Glomerular visceral epithelial cell (primary cell): ENCODE data around the gene PDZD8.
"Not testable (repeated sequence)": the region's sequence is repeated elsewhere in the genome, so short reads cannot be mapped to it uniquely, and the experiment has no call there.

Experiments
- DNase-seq: peaks from one replicate; pipeline ENCODE4 v3.0.0-alpha.2; 2016; ENCODE audit errors: extremely low spot score

Gene PDZD8

DNA sequence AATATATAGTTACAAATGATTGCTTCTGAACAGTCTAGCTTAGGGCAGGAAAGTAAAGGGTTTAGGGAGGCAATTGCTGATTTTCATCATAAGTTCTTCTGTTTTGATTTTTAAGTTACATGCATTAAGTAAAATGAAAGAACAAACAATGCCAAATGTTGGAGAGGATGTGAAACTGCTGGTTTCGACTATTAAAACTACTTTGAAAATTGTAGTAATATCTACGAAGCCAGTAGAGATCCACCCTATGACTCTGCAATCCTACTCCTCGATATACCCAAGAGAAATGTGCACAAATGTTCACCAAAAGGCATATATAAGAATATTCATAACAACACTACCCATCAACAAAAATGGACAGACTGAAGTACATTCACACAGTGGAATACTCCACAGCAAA is 24.3 kb downstream of the PDZD8 start:
- DNase-seq = no peak

DNA sequence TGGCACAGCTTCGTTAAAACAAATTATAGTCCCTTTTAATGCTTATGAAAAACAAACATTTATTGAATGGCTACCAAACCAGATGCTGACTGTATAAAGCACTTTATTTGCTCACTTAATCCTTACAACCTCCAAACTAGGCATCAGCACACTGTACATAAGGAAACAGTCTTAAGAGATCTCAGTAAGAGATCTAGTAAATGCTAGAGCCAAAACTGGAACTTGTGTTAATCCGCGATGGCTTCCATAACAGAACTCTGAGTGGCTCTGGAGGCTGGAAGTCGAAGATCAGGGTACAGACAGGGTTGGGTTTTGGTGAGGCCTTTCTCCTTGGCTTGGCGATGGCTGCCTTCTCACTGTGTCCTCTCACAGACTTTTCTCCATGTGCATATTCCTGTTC is 27.0 kb downstream of the PDZD8 start:
- no peak for DNase-seq

DNA sequence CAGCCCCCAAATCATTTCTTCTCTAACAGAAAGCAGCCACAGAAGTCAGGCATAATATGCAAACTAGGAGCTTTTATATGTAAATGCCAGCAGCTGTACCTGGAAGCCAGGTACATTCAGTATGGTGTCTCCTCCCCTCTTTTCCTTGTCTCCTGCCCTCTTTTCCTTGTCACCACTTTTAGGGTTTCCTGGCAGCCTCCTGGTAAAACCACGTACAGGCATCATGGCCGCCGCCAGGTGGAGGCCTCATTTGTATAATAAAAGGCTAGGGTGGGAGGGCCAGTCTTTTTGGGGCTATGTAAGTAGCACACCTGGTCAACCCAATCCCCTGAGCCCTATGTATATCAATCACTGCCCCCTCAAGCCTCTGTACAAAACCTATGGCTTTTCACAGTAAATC is 28.7 kb downstream of the PDZD8 start:
- DNase-seq = no peak

DNA sequence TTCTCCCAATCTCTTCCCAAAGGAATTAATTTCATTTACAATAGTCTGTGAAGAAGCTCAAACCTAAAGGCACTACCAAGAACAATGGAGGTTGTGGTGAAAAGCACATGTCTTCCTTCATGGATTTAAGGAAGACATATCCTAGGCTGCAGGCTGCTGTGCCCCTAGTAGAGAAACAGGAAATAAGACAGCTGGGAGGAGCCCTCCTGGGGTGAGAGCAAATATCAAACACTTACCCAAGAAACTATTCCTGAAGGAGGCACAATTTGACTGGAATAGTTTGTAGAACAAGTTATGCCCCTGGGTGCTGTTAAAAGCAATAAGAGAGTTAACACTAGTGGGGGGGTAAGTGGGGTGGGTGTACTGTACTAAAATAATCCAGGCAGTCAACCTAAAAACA is 30.1 kb downstream of the PDZD8 start:
- no peak for DNase-seq

DNA sequence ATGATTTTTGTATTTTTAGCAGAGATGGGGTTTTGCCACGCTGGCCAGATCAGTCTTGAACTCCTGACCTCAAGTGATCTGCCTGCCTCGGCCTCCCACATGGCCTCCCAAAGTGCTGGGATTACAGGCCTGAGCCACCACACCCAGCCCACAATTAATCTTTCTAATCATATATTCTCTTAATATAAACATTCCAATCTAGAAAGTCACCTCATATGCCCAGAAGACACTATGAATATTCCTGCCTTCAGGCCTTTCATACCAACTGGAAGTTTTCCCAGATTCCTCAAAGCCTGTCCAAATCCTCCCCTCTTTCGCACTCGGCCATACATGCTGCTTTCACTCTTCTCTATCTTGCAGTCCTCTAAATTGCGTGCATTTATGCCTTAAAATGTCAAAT is 32.6 kb downstream of the PDZD8 start:
- DNase-seq = peak; percentile 56

DNA sequence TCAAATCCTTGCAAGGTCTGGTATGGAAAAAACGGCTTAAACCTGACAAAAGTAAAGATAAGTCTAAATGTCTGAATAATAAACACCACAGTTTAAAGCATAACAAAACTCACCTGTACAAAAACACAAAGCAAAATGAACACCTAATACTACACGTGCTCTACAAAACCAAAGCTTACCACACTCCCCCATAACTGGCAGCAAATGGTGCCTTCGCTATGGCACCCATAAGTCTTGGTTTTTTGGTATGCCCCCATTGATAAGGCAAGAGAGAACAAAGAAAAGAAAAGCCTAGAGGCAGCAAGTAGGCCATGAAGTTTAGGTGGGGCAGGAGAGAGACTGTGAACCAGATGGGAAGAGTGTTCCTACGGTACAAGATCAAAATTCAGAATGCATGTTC is 34.2 kb downstream of the PDZD8 start:
- no peak for DNase-seq

DNA sequence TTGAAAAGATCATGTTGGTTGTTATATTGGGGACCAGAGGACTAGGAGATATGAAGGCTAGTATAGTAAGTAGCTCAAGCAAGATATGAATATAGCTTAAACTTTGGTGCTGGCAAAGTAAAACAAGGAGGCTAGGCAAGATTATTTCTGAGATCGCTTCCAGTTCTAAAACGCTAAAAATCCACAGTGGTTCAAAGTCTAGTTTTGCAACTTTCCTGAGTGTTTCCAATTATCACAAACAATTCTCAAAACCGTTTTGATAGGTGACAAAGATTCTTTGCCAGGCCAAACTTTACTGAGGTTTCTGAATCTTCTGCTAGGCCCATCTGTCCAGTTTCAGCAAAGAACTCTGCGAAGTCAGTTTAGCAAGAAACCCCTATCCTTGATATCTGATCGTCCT is 35.3 kb downstream of the PDZD8 start:
- DNase-seq = no peak

DNA sequence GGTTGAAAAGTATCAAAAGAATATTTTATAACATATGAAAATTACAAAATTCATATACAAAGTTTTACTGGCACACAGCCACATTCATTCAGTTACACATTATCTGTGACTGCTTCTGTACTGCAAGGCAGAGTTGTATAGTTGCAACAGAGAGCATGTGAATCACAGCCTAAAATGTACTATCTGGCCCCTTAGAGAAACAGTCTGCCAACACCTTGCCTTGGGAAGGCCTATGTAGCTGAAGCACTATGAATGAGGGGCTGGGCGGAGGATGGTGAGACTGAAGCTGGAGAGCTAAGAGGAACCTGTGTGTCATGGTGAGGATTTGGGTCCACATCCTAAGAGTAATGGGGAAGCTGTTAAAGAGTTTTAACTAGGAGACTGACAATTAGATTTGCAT is 35.7 kb downstream of the PDZD8 start:
- no peak for DNase-seq

DNA sequence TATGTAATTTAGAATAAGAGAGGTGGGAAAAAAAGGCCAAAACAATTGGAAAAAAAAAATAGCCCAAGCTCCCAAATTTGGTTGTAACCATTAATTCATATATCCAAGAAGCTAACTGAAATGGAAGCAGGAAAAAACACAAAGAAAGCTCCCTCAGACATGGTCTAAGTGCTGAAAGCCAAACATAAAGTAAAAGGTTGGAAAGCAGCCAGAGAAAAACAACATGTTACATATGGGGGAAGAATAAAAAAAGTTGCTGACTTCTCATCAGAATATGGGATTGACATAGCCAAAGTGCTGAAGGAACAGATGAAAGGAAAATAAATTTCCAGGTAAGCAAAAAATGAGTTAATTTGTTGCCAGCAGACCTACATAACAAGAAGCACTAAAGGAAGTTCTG is 40.3 kb downstream of the PDZD8 start:
- no peak for DNase-seq

DNA sequence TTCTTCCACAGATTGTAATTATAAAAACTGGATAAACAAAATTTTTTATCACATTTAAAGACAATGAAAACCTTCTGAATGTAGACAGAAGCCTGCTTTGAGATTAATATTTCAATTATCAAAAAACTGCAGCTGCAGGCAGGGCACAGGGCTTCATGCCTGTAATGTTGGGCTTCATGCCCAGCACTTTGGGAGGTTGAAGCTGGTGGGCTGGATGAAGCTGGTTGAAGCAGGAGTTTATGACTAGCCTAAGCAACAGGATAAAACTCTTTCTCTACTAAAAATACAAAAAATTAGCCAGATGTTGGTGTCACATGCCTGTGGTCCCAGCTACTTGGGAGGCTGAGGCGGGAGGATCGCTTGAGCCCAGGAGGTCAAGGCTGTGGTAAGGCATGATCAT is 41.2 kb downstream of the PDZD8 start:
- no peak for DNase-seq

DNA sequence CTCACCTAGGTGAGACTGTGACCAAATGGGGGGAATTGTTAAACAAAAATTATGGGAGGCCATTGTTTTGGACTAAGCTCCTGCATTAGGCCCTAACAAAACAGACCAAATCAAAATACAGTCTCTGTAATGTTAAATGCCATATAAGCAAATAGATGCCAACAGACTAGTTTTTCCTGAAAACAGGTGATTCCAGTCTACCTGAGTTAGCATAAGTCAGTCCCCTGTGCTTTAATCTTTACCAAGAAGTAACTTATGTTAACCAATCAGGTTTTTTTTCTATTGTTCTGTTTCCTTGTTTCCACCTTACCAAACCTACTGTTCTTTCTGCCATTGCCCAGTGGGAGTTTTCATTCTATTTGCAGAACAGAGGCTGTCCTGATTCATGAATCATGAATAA is 48.0 kb downstream of the PDZD8 start:
- no peak for DNase-seq

DNA sequence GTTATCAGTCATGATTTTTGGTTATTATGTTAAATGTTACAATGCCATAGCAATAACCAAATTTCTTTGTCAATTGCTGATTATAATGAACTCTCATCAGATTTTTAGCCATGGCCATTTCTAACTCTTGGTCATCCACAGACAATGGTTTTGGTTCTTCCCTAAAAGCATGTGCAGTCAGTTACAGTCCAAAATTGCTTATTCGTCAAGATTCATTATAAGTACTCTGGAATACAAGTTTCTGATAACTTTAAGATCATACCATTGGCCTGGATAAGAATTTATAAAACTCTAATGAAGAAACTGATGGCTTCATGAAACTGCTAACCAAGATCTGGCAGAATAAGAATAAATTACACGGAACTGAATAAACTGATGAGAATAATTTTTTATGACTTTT is 50.9 kb downstream of the PDZD8 start:
- DNase-seq = no peak

DNA sequence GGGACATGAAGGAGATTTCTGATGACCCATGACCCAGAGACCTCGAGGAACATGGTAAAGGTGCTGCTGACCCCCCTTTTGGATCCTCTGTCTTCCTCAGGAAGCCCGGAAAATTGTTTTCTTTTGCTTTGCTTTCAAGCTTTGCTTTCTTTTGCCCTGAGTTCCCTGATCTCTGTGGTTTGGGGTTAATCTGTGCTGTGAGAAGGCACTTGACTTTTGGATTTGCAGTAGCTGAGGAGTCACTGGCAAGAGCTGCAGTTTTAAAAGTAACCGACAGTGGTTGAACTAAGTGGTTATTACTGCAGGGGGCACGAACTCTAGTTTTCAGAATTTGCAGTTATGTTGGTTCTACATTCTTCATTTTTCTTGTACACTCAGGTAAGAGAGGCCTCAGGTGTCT is 53.0 kb downstream of the PDZD8 start:
- DNase-seq = peak; percentile 30

DNA sequence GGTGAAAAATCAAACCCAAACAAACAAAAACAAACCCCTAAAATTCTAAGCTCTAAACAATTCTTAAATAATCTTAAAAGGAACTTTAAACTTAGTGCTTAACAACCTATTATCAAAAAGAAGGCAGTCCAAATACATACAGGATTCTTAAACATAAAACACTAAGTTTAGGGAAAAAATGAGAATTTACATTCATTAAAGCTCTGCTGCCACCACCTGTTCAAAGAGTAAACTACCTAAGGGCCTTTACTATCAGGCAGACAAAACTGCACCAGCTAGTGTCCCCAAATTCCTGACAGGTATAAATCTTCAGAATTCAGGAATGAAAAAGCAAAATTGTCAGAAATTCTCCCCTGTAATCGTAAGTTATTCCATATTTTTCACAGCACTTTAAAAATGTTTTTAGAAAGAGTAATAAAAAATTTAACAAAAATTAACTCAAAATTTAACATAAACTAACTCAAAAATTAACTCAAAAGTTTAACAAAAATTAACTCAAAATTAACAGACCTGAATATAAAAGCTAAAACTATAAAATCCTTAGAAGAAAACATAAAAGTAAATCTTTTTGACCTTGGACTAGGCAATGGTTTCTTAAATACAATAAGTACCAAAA is 55.1 kb downstream of the PDZD8 start:
- DNase-seq = peak; percentile 26

DNA sequence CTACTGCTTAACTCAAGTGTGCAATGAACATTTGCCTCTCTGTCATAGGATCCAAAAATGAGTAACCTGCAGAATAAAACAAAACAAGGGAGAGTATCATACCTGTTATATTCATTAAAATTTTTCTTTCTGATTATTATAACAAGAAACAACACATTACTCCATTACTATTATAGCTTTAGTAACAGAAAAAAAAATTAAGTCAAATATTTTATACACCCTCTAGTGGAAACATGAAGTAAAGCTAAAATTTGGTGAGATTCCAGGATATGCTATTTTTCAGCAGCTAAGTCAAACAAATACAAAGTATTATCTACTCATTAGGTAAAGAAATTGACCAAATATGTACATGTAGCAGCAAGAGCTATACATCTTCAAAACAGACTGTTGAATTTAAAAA is 56.3 kb downstream of the PDZD8 start:
- no peak for DNase-seq

DNA sequence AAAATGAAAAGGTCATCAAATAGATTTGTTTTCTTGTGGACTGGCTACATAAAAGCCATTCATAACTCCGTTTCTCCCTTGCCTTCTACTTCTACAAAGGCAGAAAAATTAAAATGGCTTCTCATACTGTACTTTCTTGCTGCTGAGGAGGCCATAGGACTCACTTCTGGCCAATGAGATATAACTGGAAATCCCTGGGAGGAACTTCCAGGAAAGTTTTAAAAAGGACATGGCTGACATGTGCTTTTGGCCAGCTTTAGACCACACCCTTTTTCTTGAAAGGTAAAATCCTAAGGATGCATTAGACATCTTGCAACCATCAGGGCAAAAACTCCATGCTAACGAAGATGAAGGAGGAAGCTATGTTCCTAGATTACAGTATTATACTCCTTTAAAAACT is 58.5 kb downstream of the PDZD8 start:
- DNase-seq = no peak

DNA sequence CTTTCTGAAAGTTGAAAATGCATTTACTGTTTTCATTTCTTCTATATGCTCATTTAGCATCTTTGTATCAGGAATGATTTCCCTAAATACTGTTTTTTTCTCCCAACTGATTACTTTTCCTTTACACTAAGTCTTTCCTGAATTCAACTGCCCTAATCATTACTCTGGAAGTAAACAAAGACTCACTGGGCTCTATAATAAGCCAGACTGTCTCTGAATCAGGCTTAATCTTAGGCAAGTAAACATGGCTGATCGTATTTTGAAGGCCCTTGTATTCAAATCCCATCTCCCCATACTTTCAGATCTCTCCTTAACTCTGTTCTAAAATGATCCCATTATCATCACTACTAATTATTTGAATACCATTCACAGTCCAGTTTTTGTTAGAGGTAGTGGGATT is 61.6 kb downstream of the PDZD8 start:
- no peak for DNase-seq

DNA sequence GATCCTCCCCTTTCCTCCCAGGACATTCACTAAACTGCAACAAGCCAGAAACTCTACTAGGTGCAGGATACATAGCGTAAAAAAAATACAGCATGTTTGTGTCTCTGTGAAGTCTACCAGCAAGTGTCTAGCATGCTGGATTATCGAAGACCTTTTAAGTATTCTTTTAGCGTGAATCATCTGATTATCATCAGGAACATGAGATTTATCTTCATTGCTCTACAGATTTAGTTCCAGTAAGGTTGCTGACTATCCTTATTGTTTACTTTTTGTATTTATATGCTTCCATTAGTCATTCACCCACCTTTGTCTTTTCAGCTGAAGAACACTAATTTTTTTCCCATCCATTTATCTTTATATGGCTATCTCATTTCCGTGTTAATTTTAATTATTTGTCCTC is 62.8 kb downstream of the PDZD8 start:
- no peak for DNase-seq

DNA sequence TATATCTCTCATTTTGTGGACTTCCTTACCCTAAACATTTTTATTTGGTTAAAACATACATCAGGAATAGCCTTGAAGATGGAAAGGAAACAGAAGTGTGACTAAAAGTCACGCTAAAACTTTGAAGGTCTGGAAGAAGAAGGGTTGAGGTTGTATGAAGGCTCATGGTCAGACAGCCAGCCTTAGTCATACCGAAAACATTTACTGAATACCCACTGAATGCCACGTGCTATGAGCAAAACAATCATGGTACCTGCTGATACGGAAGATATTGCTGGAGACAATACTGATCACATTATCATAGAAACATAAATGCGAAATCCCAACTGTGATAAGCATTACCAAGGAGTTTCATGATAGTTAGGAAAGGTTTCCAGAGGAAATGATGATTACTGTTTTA is 64.0 kb downstream of the PDZD8 start:
- DNase-seq = no peak

DNA sequence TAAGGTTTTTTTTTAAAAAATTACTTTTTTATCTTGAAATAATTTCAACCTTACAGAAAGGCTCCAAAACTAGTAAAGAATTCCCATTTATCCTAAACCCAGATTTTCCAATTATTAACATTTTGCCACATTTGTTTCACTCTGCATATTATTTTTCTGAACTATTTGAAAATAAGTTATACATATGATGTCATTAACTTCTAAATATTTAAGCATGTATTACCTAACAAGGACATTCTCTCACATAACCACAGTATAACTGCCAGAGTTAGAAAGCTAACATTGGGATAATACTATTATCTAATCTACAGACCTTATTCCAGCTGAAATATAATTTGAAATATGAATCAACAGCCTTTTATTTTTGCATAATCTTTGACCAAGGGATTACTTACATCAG is 68.6 kb downstream of the PDZD8 start:
- DNase-seq = no peak

DNA sequence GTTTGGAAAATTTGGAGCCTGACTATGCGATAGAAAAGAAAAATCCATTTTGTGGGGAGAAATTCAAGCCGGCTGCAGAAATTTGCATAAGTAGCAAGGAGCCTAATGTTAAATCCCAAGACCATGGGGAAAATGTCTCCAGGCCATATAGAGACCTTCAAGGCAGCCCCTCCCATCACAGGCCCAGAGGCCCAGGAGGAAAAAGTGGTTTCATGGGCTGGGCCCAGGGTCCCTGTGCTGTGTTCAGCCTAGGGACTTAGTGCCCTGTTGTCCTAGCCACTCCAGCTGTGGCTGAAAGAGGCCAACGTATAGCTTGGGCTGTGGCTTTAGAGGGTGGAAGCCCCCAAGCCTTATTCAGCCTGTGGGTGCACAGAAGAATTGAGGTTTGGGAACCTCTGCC is 71.8 kb downstream of the PDZD8 start:
- not testable (repeated sequence) for DNase-seq

DNA sequence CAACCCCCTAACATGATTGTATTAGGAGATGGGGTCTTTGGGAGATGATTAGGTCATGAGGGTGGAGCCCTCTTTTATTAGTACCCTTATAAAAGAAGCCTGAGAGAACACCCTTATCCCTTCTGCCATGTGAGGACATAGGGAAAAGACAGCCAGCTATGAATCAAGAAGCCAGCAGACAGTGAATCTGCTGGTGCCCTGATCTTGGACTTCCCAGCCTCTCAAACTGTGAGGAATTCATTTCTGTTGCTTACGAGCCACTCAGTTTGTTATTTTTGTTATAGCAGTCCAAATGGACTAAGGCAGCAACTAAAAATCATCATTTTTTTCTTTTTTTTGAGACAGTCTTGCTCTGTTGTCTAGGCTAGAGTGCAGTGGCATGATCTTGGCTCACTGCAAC is 74.6 kb downstream of the PDZD8 start:
- no peak for DNase-seq

DNA sequence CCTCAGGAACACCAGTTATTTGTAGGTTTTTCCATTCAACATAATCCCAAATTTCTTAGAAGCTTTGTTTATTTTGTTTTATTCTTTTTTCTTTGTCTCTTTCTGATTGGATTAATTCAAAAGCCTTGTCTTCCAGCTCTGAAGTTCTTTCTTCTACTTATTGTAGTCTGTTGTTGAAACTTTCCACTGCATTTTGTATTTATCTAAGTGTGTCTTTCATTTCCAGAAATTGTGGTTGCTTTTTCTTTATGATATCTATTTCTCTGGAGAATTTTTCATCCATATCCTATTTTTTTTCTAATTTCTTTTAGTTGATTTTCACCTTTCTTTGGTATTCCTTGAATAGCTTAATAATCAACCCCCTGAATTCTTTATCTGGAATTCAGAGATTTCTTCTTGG is 75.8 kb downstream of the PDZD8 start:
- DNase-seq = no peak

DNA sequence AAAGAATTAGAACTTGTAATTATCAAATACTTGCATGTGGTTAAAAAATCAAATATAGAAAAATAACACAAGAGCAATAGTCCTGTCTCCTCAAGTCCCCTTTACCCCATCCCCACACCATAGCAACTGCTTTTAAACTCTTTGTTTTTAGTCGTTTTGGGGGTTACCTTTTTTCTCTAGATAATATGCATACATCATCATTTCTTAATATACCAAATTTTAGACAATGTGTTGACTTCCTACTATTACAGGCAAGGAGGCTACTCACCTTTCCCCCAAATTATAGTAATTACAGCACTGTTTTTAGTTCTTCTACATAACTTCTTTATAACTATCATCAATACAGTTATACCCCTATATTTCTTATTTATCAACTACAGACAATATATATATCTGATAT is 77.0 kb downstream of the PDZD8 start:
- no peak for DNase-seq

DNA sequence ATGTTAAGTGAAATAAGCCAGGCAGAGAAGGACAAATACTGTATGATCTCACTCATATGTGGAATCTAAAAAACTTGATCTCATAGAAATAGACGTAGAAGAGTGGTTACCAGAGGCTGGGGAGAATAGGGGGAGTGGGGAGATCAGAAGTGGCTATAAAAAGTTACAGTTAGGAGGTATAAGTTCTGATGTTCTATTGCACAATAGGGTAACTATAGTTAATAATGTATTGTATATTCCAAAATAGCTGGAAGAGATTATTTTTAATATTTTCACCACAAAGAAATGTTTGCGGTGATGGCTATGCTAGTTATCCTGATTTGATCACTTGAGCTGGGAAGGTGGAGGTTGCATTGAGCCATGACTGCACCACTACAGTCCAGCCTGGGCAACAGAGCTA is 80.5 kb downstream of the PDZD8 start:
- no peak for DNase-seq
